RCC 7860 (cell line): ENCODE measurements around the gene CLEC16A.

Experiments
- DNase-seq: peaks from one replicate; pipeline ENCODE4 v3.0.0-alpha.2; 2015; ENCODE audit warnings: low spot score
- FAIRE-seq: peaks from 2 replicates; lab custom pipeline; 2012; peaks lifted over from hg19 to GRCh38; lab: Jason Lieb, UNC

Gene CLEC16A

GRCh38 chr16:11108466-11108805 lies 164.1 kb downstream of the CLEC16A start:
- DNase-seq (no peak), FAIRE-seq (no peak)

DNA sequence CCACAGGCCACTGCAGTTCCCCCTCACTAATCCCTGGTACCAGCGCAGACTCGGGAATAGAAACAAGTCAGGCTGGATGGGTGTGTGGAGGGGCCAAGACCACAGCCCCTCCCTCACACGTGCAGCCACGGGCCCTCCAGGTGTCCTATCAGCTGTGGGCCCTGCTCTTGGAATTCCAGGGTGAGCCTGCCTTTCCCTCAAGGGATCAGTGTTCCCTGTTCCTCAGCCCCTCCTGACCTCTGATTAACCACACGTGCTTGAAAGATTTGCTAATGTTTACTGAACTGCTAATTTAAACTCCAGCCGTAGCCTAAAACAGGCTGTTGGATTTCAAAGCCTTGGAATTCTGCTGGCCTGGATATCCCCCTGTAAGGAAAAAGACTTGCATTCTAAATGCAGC lies 165.2 kb downstream of the CLEC16A start:
- FAIRE-seq (no peak), DNase-seq (no peak)

DNA sequence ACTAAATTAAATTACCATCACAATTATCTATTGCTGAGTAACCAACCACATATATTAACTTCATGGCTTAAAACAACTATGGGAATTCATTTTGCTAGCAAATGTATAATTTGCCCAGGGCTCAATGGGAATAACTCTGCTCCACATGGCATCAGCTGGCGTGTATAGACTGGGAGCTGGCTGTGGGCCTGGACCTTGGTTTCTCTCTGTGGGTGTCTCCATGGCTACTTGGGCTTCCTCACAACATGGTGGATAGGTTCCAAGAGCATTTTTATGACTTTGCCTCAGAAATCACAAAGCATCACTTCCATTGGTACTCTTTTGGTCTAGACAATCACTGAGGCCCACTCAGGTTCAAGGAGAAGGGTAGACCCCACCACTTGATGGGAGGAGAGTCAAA lies 166.8 kb downstream of the CLEC16A start:
- no peak for DNase-seq
- FAIRE-seq, result no peak

DNA sequence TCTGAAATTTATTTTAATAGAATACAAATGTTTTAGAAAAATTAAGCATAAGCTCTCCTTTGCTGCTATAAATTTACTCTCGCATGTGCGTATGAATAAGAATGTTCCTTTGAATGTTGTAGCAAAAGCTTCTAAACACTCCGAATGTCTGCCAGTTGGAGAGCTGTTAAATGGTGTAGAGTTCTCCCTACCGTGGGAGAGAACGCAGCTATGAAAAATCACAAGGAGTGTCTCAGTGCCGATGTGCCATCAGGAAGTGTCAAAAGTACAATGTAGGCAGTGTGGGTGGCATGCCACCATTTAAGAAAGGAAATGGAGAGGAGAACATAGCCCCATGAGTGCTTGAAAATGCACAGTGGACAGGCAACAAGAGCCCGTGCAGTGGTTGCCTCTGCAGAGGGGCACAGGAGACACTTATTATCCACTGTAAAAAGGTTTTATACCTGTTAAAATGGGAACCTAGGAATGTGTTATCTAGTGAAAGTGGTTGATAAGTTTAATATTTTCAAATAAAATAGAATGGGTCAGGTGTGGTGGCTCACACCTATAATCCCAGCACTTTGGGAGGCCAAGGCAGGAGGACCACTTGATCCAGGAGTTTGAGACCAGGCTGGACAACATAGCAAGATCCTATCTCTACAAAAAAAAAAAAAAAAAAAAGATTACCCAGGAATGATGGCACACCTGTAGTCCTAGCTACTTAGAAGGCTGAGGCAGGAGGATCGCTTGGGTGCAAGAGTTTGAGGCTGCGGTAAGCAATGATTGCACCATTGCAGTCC lies 167.7 kb downstream of the CLEC16A start:
- no peak for DNase-seq
- no peak for FAIRE-seq

- no peak for FAIRE-seq
- DNase-seq, result no peak
These were observed 168.5 kb downstream of the CLEC16A start for GRCh38 chr16:11112723-11113348.

DNA sequence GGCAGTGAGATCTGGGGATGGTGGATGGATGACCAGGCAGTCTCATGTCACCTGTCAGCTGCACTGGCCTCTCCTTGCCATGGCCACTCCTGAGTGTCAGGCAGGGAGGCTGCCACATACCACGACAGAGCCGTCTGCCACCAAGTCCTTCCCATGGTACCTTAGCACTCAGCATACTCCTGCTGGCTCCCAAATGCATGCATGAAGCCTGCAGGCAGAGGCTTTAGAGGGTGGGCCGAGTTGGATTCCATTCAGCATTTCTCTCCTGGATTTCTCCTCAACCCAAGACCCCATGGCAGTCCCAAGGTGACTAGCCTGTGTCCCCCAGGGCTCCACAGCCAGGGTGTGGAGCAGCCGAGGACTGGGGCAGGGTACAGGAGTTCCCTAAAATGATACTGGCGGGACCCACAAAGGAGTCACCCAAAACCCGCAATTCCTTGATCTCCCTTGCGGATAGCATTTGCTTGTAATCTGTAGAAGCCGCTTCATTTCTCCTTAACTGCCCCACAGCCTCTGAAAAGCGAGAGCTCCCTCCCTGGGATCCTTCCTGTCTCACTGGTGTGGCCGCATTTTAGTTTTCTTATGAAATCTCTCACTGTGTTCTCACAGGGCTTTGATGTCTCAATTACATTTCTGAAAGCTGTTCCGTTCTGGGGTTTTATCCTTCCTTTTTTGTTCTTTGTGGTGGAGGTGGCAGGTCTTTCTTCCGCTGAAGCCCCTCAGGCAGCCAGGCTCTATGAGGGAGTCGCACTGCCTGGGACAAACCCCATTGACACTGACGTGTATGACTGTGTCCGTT lies 170.2 kb downstream of the CLEC16A start:
- no peak for FAIRE-seq
- no peak for DNase-seq

DNA sequence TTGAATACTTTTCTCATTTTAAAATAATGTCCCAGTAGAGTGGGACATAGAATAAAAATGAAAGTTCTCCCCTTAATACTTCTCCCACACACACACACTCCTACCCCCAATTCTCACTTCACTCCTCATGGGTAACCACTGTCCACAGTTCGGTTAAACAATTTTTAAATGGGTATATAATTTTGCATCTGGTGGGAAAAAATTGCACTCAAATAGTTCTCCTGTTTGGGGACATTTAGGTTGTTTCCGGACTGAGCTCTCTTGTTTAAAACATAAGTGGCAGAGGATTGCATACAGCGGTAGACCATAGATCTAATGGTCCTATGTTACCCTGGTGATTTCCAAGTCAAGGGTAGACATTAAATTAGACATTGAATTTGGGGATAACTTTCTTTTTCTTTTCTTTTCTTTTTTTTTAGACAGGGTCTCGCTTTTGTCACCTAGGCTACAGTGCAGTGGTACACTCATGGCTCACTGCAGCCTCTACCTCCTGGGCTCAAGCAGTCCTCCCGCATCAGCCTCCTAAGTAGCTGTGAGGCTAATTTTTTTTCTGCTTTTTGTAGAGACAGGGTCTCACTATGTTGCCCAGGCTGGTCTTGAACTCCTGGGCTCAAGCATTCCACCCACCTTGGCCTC lies 173.3 kb downstream of the CLEC16A start:
- no peak for FAIRE-seq

DNA sequence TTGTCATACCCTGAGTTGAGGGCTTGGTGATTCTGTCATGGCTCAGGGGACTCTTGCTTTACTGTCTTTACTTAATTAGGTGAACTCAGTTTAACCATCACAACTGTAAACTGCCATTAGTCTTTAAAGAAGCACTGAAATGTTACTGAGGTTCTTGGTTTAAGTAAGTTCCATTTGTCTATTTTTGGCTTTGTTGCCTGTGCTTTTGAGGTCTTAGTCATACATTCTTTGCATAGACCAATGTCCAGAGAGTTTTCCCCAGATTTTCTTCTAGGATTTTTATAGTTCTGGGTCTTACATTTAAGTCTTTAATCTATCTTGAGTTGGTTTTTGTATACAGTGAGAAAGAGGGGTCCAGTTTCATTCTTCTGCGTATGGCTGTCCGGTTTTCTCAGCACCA lies 174.1 kb downstream of the CLEC16A start:
- FAIRE-seq, result no peak

More for the DNA sequence above, 173.3 kb downstream of the CLEC16A start:
- no peak for DNase-seq

DNA sequence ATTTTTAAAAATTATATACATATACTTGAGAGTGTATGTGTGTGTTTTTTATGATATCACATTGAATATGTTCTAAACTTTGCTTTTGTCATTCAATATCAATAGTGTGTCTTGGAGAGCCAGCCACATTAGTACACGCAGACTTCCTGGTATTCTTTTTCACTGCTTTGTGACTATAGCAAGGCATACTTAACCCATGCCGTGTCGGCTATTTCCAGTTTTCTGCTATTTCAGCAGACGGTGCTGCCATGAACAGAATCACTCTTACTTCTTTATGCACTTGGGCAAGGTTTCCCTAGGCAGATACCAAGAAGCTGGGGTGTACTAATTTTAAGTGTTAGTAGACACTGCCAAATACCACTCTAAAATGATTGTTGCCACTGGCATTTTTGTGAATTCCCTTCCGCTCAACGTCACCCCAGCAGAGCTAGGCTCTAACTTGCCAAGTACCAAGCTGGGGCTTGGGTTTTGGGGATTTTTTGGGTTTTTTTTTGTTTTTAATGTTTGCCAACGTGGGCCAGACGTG lies 176.8 kb downstream of the CLEC16A start:
- FAIRE-seq (no peak), DNase-seq (no peak)

More for the DNA sequence above, 174.1 kb downstream of the CLEC16A start:
- no peak for DNase-seq

- FAIRE-seq, result no peak
- no peak for DNase-seq
These were observed 177.7 kb downstream of the CLEC16A start for GRCh38 chr16:11121914-11122692.

DNA sequence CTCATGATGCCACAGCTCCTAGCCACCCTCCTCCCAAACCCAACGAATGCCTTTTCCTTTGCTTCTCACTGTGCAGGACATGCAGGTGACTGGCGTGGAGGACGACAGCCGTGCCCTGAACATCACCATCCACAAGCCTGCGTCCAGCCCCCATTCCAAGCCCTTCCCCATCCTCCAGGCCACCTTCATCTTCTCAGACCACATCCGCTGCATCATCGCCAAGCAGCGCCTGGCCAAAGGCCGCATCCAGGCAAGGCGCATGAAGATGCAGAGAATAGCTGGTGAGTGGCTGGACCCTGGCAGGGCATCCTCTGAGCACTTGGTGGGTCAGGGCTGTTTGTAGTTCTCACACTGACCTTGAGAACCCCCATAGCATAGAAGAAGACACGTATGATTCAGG lies 179.3 kb downstream of the CLEC16A start:
- FAIRE-seq, result no peak
- no peak for DNase-seq

- FAIRE-seq (no peak), DNase-seq (no peak)
These were observed 181.6 kb downstream of the CLEC16A start for GRCh38 chr16:11125936-11126335.

DNA sequence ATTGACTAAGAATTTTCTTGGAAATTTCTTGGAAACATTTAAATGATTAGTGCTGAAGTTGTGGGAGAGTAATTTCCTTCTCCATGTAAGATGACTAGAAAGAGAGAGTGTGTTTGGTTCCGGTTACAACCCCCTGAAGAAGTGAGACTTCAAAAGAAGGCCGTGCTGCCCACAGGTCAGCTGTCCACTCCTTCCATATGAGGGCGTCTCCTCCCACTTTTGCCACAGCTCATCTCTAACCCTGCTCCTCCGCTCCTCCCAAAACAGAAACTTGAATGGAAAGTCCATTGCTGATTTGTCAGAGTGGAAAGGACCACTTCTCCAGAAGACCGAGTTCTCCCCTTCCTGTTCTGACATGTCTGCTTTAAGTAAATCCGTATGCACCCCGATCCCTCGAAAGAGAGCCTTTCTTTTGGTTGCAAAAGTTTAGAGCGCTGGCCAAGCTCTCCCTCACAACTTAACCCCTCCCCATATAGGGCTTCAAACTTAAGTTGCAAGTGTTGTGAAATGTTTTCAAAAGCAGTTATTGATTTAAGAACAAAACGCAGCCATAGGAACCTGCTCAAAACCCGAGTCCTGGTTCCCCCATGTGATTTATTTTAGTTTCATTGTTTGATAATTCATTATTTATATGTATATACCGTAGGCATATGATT lies 182.2 kb downstream of the CLEC16A start:
- FAIRE-seq, result no peak
- no peak for DNase-seq

GRCh38 chr16:11127610-11128195 lies 183.3 kb downstream of the CLEC16A start:
- DNase-seq (no peak), FAIRE-seq (no peak)

DNA sequence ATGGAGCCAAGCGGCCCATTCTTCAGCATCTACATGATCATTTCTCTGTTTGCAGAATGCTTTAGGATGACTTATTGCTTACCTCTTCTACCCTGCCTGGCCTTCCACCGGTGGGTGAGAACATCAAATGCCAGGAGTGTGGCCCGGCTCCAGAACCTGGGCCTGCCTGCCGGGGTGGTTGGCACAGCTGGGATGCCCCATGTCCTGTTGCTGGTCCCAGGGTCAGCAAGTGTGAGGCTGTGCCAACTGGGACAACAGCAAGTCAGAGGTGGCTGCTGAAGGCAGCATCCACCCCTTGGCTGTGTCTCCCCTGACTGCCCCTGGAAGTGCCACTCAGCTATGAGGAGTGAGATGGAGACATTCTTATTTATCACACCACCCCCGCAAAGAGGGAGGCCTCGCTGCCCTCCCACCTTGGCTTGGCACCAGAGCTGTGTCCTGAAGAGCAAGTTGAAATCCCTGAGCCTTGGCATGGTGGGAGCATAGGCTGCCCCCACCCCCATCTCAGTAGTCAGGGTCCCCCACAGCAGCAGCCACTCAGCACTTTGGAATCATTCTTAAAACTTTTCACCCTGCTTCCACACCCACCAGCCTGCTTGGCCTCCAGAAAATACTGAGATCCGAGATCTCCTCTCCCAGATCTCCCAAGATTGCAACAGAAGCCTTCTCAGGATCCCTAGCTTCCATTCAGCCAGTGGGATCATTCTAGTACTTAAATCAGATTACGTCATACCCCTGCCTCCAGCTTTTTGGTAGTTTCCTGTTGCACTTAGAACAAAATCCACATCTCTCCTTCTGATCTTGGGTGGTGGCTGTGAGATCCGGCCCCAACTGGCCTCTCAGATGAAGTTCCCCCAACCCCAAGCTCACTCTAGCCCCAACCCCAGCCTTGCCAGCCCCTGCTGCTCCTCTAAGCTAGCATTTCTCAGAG lies 184.1 kb downstream of the CLEC16A start:
- FAIRE-seq, result no peak
- DNase-seq, result no peak

- DNase-seq (no peak), FAIRE-seq (no peak)
These were observed 185.0 kb downstream of the CLEC16A start for GRCh38 chr16:11129378-11129781.

GRCh38 chr16:11130978-11131665 lies 186.8 kb downstream of the CLEC16A start:
- FAIRE-seq (no peak), DNase-seq (no peak)

GRCh38 chr16:11131706-11132105 lies 187.3 kb downstream of the CLEC16A start:
- DNase-seq (no peak), FAIRE-seq (no peak)
